Nephron (organoid): ENCODE data around the gene PROSER3.

Experiments
- H3K27ac Mint-ChIP-seq, 3 experiments: 2 replicates each; pipeline ENCODE4 v1.8.0; 2020; ENCODE audit warnings: mixed read lengths in 3 of 3, mild to moderate bottlenecking in 2 of 3, moderate library complexity in 1 of 3
- H3K27me3 Mint-ChIP-seq: 2 replicates; pipeline ENCODE4 v1.8.0; 2021; ENCODE audit warnings: low read depth, mild to moderate bottlenecking, moderate library complexity, mixed read lengths
- H3K36me3 Mint-ChIP-seq: 2 replicates; pipeline ENCODE4 v1.8.0; 2020; ENCODE audit warnings: low read depth, mixed read lengths
- H3K4me1 Mint-ChIP-seq: 2 replicates; pipeline ENCODE4 v1.8.0; 2020; ENCODE audit warnings: mixed read lengths
- H3K4me3 Mint-ChIP-seq, 3 experiments: 2 replicates each; pipeline ENCODE4 v1.8.0; 2020; ENCODE audit warnings: mild to moderate bottlenecking in 3 of 3, mixed read lengths in 3 of 3, moderate library complexity in 2 of 3
- H3K9me3 Mint-ChIP-seq: 2 replicates; pipeline ENCODE4 v1.8.0; 2020; ENCODE audit warnings: mixed read lengths
- CTCF ChIP-seq, 3 experiments: fragments of 200-600 bp; sonication (generic); IDR thresholded peaks; one replicate each; pipeline ENCODE4 v1.5.0; 2021; ENCODE audit warnings: antibody characterized with exemption in 3 of 3; ENCODE audit not compliant: unreplicated experiment in 3 of 3

Gene PROSER3

GRCh38 chr19:35789195-35789977, 31.4 kb downstream of the PROSER3 start:
- Mint-ChIP-seq H3K27ac (no peak overlapping the region), H3K4me1 (no peaks in the 10 kb centered on the region), H3K27me3 (peaks cover 3% of the 10 kb centered on the region), H3K9me3 (no peaks in the 10 kb centered on the region), H3K36me3 (peaks cover 4% of the 10 kb centered on the region), H3K4me3 (no peak overlapping the region)
- no peak for TF ChIP-seq CTCF (IDR thresholded peaks at IDR 0.05; ENCODE audit: unreplicated experiment in 3 of 3)

GRCh38 chr19:35789978-35790944, 32.3 kb downstream of the PROSER3 start:
- peaks cover 4% of the 10 kb centered on the region for H3K36me3 Mint-ChIP-seq
- peaks cover 9% of the 10 kb centered on the region for H3K27me3 Mint-ChIP-seq
- H3K27ac Mint-ChIP-seq = no peak overlapping the region
- no peaks in the 10 kb centered on the region for H3K9me3 Mint-ChIP-seq
- no peak for TF ChIP-seq CTCF (IDR thresholded peaks at IDR 0.05; ENCODE audit: unreplicated experiment in 3 of 3)
- H3K4me1 Mint-ChIP-seq = no peaks in the 10 kb centered on the region
- H3K4me3 Mint-ChIP-seq = no peak overlapping the region

- no peaks in the 10 kb centered on the region for H3K9me3 Mint-ChIP-seq
- no peaks in the 10 kb centered on the region for H3K4me1 Mint-ChIP-seq
- no peaks in the 10 kb centered on the region for H3K36me3 Mint-ChIP-seq
- H3K4me3 Mint-ChIP-seq = no peak overlapping the region
- no peak for TF ChIP-seq CTCF (IDR thresholded peaks at IDR 0.05; ENCODE audit: unreplicated experiment in 3 of 3)
- H3K27ac Mint-ChIP-seq = no peak overlapping the region
- peaks cover 18% of the 10 kb centered on the region for H3K27me3 Mint-ChIP-seq
Observed at GRCh38 chr19:35790981-35791813, 33.2 kb downstream of the PROSER3 start.

GRCh38 chr19:35791814-35792279, 33.9 kb downstream of the PROSER3 start:
- Mint-ChIP-seq H3K4me3 (no peak overlapping the region), H3K36me3 (no peaks in the 10 kb centered on the region), H3K4me1 (no peaks in the 10 kb centered on the region), H3K27me3 (peaks cover 25% of the 10 kb centered on the region), H3K9me3 (no peaks in the 10 kb centered on the region), H3K27ac (no peak overlapping the region)
- TF ChIP-seq CTCF (IDR thresholded peaks at IDR 0.05; ENCODE audit: unreplicated experiment in 3 of 3) = no peak

- Mint-ChIP-seq H3K4me1 (no peaks in the 10 kb centered on the region), H3K36me3 (no peaks in the 10 kb centered on the region), H3K9me3 (no peaks in the 10 kb centered on the region), H3K27ac (no peak overlapping the region), H3K4me3 (no peak overlapping the region), H3K27me3 (peaks cover 29% of the 10 kb centered on the region)
- TF ChIP-seq CTCF (IDR thresholded peaks at IDR 0.05; ENCODE audit: unreplicated experiment in 3 of 3) = no peak
Observed at GRCh38 chr19:35792312-35792711, 34.3 kb downstream of the PROSER3 start.
